Measurements from ENCODE around the gene B9D2.

Gene B9D2

DNA sequence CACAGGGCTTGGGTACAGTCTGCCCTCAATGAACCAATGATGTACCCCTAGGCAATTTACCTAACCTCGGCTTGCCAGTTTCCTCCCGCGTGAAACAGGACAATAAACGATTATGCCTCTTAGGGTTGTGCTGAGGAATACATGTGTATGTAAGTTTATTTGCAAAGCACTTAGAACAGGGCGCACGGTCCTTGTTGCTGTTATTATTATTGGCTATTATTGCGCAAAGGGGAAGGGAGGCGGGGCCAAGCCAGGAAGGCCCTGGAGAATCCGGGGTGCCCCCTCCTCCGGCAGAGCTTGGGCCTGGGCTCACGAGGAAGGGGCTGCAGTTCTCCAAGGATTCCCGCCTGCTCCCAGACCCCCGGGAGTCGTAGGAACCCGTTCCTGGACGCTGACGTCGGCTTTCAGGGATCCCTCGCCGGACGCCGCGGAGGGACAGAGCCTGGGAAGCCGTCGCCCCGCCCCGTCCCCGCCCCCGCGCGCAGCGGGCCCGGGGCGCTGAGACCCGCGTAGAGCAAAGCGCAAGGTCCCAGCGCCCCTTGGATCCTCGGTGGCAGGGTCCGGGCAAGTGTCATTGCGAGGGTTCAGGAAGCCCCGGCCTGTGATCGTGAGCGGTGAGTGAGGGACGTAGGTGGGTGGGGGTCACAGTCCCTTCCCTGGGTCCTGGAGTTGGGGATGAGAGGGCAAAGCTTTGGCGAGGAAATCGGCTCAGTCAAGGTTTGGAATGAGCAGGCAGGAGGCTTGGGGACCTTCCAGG, 12.5 kb upstream of the B9D2 start, which contains the start of gene TMEM91 (continued):
- TF ChIP-seq KLF1 (tag by site-specific recombination; IDR thresholded peaks at IDR 0.05): peak; percentile 17; the same call in 1 of the 2 replicates
- peak; percentile 47; the same call in 1 of the 2 replicates for TF ChIP-seq KLF10 (tag by site-specific recombination; IDR thresholded peaks at IDR 0.05)
- TF ChIP-seq GLI2 (tag by site-specific recombination; IDR thresholded peaks at IDR 0.05; ENCODE audit: borderline replicate concordance, low read depth): no peak
- no peak for TF ChIP-seq ZNF747 (tag by site-specific recombination; IDR thresholded peaks at IDR 0.05)
- TF ChIP-seq WT1 (tag by site-specific recombination; IDR thresholded peaks at IDR 0.05): 0 out of 2 replicates have a peak, but pooled peaks have one; percentile 29
- no peak for TF ChIP-seq ZNF274 (IDR thresholded peaks at IDR 0.05; ENCODE audit: low read length)
- no peak for TF ChIP-seq ZNF274 (tag by site-specific recombination; IDR thresholded peaks at IDR 0.05; ENCODE audit: borderline replicate concordance)
- TF ChIP-seq, protein P1, sequence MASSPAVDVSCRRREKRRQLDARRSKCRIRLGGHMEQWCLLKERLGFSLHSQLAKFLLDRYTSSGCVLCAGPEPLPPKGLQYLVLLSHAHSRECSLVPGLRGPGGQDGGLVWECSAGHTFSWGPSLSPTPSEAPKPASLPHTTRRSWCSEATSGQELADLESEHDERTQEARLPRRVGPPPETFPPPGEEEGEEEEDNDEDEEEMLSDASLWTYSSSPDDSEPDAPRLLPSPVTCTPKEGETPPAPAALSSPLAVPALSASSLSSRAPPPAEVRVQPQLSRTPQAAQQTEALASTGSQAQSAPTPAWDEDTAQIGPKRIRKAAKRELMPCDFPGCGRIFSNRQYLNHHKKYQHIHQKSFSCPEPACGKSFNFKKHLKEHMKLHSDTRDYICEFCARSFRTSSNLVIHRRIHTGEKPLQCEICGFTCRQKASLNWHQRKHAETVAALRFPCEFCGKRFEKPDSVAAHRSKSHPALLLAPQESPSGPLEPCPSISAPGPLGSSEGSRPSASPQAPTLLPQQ (tag by site-specific recombination; IDR thresholded peaks at IDR 0.05): peak; percentile 46; the same call in 1 of the 2 replicates
- peak; percentile 69 for TF ChIP-seq ZIC2 (tag by site-specific recombination; IDR thresholded peaks at IDR 0.05)
- TF ChIP-seq ZBTB1 (tag by site-specific recombination; IDR thresholded peaks at IDR 0.05): no peak
- TF ChIP-seq, protein P2, sequence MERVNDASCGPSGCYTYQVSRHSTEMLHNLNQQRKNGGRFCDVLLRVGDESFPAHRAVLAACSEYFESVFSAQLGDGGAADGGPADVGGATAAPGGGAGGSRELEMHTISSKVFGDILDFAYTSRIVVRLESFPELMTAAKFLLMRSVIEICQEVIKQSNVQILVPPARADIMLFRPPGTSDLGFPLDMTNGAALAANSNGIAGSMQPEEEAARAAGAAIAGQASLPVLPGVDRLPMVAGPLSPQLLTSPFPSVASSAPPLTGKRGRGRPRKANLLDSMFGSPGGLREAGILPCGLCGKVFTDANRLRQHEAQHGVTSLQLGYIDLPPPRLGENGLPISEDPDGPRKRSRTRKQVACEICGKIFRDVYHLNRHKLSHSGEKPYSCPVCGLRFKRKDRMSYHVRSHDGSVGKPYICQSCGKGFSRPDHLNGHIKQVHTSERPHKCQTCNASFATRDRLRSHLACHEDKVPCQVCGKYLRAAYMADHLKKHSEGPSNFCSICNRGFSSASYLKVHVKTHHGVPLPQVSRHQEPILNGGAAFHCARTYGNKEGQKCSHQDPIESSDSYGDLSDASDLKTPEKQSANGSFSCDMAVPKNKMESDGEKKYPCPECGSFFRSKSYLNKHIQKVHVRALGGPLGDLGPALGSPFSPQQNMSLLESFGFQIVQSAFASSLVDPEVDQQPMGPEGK (tag by site-specific recombination; IDR thresholded peaks at IDR 0.05): peak; percentile 63; the same call in 1 of the 2 replicates
- no peak for TF ChIP-seq ZNF155 (tag by site-specific recombination; IDR thresholded peaks at IDR 0.05)
- peak; percentile 81 for TF ChIP-seq KLF9 (tag by site-specific recombination; IDR thresholded peaks at IDR 0.05; ENCODE audit: low read depth)
- TF ChIP-seq, protein P3, sequence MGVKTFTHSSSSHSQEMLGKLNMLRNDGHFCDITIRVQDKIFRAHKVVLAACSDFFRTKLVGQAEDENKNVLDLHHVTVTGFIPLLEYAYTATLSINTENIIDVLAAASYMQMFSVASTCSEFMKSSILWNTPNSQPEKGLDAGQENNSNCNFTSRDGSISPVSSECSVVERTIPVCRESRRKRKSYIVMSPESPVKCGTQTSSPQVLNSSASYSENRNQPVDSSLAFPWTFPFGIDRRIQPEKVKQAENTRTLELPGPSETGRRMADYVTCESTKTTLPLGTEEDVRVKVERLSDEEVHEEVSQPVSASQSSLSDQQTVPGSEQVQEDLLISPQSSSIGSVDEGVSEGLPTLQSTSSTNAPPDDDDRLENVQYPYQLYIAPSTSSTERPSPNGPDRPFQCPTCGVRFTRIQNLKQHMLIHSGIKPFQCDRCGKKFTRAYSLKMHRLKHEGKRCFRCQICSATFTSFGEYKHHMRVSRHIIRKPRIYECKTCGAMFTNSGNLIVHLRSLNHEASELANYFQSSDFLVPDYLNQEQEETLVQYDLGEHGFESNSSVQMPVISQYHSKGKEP (tag by site-specific recombination; IDR thresholded peaks at IDR 0.05): no peak
- no peak for TF ChIP-seq ZNF768 (tag by site-specific recombination; IDR thresholded peaks at IDR 0.05)
- TF ChIP-seq TCF7L2 (IDR thresholded peaks at IDR 0.05; ENCODE audit: borderline replicate concordance, low read depth, low read length): no peak
- TF ChIP-seq ZNF169 (tag by site-specific recombination; IDR thresholded peaks at IDR 0.05): no peak
- peak; percentile 36; the same call in 1 of the 2 replicates for TF ChIP-seq SP7 (tag by site-specific recombination; IDR thresholded peaks at IDR 0.05)

DNA sequence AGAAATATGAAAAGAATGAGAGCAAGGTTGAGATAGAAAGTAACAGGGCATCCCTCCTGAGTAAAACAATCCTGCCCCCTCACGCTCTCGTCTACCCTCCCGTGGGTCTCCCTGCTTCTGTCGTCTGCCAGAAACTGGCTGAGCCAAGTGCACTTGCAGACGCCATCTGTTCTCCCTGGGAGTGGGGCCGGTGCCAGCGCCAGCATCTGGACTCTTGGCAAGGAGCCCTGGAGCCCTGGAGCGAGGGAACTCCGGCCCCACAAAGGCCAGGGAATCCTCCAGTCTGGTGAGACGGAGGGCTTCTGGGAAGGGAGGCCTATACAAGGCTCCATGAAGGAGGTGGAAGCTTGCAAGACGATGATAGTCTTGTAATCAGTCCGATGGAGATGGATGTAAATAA, 10.0 kb upstream of the B9D2 start:
- H3K4me3 ChIP-seq (ENCODE audit: low read depth, low read length): no peak overlapping the region
- H3K4me1 ChIP-seq (ENCODE audit: control insufficient read depth, insufficient read depth, low read length): peaks cover 20% of the 10 kb centered on the region
- ChIA-PET POLR2A (interaction anchor here (3.3 kb wide), 1 partner anchor 10 kb away, joined by 13 read pairs; the partner anchor contains the start of gene B9D2), CTCF (no interaction called here)
- H3K27ac ChIP-seq (ENCODE audit: extremely low read depth, low read depth, low read length): peak overlapping the region; percentile 7; the same call in 1 of the 2 replicates
- no peaks in the 10 kb centered on the region; a peak in 1 of 3 replicates for H3K36me3 ChIP-seq (ENCODE audit: control insufficient read depth in 2 of 2, insufficient read depth in 1 of 2, low read length in 2 of 2)
- H3K9me3 ChIP-seq (ENCODE audit: control insufficient read depth, insufficient read depth, low read depth, low read length): no peaks in the 10 kb centered on the region
- no peak for TF ChIP-seq TCF7L2 (IDR thresholded peaks at IDR 0.05; ENCODE audit: borderline replicate concordance, low read depth, low read length)
- TF ChIP-seq, protein P4, sequence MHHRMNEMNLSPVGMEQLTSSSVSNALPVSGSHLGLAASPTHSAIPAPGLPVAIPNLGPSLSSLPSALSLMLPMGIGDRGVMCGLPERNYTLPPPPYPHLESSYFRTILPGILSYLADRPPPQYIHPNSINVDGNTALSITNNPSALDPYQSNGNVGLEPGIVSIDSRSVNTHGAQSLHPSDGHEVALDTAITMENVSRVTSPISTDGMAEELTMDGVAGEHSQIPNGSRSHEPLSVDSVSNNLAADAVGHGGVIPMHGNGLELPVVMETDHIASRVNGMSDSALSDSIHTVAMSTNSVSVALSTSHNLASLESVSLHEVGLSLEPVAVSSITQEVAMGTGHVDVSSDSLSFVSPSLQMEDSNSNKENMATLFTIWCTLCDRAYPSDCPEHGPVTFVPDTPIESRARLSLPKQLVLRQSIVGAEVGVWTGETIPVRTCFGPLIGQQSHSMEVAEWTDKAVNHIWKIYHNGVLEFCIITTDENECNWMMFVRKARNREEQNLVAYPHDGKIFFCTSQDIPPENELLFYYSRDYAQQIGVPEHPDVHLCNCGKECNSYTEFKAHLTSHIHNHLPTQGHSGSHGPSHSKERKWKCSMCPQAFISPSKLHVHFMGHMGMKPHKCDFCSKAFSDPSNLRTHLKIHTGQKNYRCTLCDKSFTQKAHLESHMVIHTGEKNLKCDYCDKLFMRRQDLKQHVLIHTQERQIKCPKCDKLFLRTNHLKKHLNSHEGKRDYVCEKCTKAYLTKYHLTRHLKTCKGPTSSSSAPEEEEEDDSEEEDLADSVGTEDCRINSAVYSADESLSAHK (tag by site-specific recombination; IDR thresholded peaks at IDR 0.05): peak; percentile 42; the same call in 1 of the 2 replicates
- TF ChIP-seq ZIC2 (tag by site-specific recombination; IDR thresholded peaks at IDR 0.05): peak; percentile 93
- no peak for TF ChIP-seq ZNF274 (IDR thresholded peaks at IDR 0.05; ENCODE audit: low read length)
- no peak for TF ChIP-seq ZNF274 (tag by site-specific recombination; IDR thresholded peaks at IDR 0.05; ENCODE audit: borderline replicate concordance)
- TF ChIP-seq WT1 (tag by site-specific recombination; IDR thresholded peaks at IDR 0.05): no peak
- no peak for TF ChIP-seq ZNF132 (tag by site-specific recombination; IDR thresholded peaks at IDR 0.05; ENCODE audit: borderline replicate concordance)
- TF ChIP-seq, protein P5, sequence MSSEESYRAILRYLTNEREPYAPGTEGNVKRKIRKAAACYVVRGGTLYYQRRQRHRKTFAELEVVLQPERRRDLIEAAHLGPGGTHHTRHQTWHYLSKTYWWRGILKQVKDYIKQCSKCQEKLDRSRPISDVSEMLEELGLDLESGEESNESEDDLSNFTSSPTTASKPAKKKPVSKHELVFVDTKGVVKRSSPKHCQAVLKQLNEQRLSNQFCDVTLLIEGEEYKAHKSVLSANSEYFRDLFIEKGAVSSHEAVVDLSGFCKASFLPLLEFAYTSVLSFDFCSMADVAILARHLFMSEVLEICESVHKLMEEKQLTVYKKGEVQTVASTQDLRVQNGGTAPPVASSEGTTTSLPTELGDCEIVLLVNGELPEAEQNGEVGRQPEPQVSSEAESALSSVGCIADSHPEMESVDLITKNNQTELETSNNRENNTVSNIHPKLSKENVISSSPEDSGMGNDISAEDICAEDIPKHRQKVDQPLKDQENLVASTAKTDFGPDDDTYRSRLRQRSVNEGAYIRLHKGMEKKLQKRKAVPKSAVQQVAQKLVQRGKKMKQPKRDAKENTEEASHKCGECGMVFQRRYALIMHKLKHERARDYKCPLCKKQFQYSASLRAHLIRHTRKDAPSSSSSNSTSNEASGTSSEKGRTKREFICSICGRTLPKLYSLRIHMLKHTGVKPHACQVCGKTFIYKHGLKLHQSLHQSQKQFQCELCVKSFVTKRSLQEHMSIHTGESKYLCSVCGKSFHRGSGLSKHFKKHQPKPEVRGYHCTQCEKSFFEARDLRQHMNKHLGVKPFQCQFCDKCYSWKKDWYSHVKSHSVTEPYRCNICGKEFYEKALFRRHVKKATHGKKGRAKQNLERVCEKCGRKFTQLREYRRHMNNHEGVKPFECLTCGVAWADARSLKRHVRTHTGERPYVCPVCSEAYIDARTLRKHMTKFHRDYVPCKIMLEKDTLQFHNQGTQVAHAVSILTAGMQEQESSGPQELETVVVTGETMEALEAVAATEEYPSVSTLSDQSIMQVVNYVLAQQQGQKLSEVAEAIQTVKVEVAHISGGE (tag by site-specific recombination; conservative IDR thresholded peaks at IDR 0.05; ENCODE audit: low read depth): no peak
- peak; percentile 77; the same call in 1 of the 2 replicates for TF ChIP-seq ZNF76 (tag by site-specific recombination; IDR thresholded peaks at IDR 0.05; ENCODE audit: borderline replicate concordance, low read depth)
- TF ChIP-seq ZNF48 (tag by site-specific recombination; IDR thresholded peaks at IDR 0.05): no peak
- TF ChIP-seq ZFP37 (tag by site-specific recombination; IDR thresholded peaks at IDR 0.05): no peak
